Lower leg skin (tissue), 3 donors: ENCODE results near the gene CYYR1.

ENCODE experiments used
- POLR2A ChIP-seq, 2 donors: fragments of 450-650 bp; IDR thresholded peaks; one replicate each; pipeline ENCODE4 v1.6.1; 2016 to 2017; ENCODE audit warnings: antibody characterized with exemption in 2 of 2, mild to moderate bottlenecking in 1 of 2, moderate library complexity in 1 of 2
- TF ChIP-seq, protein P1 (sequence below), 3 donors: fragments of 450-650 bp; IDR thresholded peaks; one replicate each; pipeline ENCODE4 v1.5.1; 2016; ENCODE audit warnings: antibody characterized with exemption in 3 of 3, mild to moderate bottlenecking in 3 of 3, moderate library complexity in 2 of 3

DNA sequence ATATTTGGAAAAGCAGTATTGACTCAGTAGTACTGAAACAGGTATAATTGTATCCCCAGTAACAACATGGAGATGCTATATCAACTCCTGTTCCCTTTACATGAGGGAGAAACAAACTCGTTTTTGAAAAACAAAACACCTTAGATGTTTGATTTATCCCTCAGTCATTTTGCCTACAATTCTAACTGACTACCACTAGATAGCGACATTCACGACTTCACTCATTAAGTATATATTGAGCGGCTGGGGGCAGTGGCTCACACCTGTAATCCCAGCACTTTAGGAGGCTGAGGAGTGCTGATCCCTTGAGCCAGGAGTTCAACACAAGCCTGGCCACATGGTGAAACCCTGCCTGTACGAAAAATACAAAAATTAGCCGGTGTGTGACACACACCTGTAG lies 83.3 kb downstream of the CYYR1 start:
- TF ChIP-seq, protein P1, sequence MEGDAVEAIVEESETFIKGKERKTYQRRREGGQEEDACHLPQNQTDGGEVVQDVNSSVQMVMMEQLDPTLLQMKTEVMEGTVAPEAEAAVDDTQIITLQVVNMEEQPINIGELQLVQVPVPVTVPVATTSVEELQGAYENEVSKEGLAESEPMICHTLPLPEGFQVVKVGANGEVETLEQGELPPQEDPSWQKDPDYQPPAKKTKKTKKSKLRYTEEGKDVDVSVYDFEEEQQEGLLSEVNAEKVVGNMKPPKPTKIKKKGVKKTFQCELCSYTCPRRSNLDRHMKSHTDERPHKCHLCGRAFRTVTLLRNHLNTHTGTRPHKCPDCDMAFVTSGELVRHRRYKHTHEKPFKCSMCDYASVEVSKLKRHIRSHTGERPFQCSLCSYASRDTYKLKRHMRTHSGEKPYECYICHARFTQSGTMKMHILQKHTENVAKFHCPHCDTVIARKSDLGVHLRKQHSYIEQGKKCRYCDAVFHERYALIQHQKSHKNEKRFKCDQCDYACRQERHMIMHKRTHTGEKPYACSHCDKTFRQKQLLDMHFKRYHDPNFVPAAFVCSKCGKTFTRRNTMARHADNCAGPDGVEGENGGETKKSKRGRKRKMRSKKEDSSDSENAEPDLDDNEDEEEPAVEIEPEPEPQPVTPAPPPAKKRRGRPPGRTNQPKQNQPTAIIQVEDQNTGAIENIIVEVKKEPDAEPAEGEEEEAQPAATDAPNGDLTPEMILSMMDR (IDR thresholded peaks at IDR 0.05), result no peak
- no peak for TF ChIP-seq POLR2A (IDR thresholded peaks at IDR 0.05)
